Measurements from ENCODE around the gene EVA1C. TPM values are rescaled to one million over a fixed set of nuclear protein-coding genes. Genes with fewer than 3 reads are reported as not detected.

Gene EVA1C
- total RNA-seq, 1 experiment from 2014 or later: 29.3 TPM

GRCh38 chr21:32418146-32418545, 5.6 kb downstream of the EVA1C start:
- no peak overlapping the region for H3K4me2 ChIP-seq (ENCODE audit: low read length)
- BruUV-seq (replicated peaks): no TSS peak
- H3K4me3 ChIP-seq (replicated peaks in 1 of 2; ENCODE audit: low read depth in 1 of 2, low read length in 2 of 2): no peak overlapping the region

More at GRCh38 chr21:32418146-32418545, 5.6 kb downstream of the EVA1C start:
- Histone ChIP-seq H3K27me3 (ENCODE audit: insufficient read depth, low read length) (no peaks in the 10 kb centered on the region), H3K9me3 (ENCODE audit: control insufficient read depth in 1 of 2, insufficient read depth in 1 of 2, low read depth in 1 of 2, low read length in 2 of 2) (no peaks in the 10 kb centered on the region), H2AFZ (ENCODE audit: low read depth, low read length, poor library complexity, severe bottlenecking) (no peak overlapping the region), H4K20me1 (ENCODE audit: insufficient read depth) (no peaks in the 10 kb centered on the region), H3K4me1 (ENCODE audit: control insufficient read depth in 1 of 2, insufficient read depth in 2 of 2, low read length in 2 of 2) (peaks cover 26 to 34% of the 10 kb centered on the region in 2 experiments; a peak in 3 of 4 replicates), H3K79me2 (ENCODE audit: insufficient read depth, low read length) (peaks cover 98% of the 10 kb centered on the region), H3K36me3 (ENCODE audit: control insufficient read depth in 1 of 2, insufficient read depth in 2 of 2, low read length in 2 of 2) (peaks cover 0 to 4% of the 10 kb centered on the region in 2 experiments; a peak in 1 of 4 replicates), H3K27ac (ENCODE audit: low read depth, low read length) (no peak overlapping the region), H3K9me2 (ENCODE audit: insufficient read depth) (no peaks in the 10 kb centered on the region), H3K9ac (ENCODE audit: low read length) (no peak overlapping the region)
- no peak for DNase-seq (ENCODE audit: low read depth, low spot score)
- intact Hi-C loops (cut with micrococcal nuclease): no loop called here
- ATAC-seq: no peak
- ChIA-PET CTCF (no interaction called here), POLR2A (no interaction called here), RAD21 (ENCODE audit: low non-redundant PET in 1 of 2, low total read pairs in 2 of 2, uncharacterized antibody in 2 of 2, unreplicated experiment in 2 of 2) (no interaction called here)
- TF ChIP-seq ATF3 (IDR thresholded peaks at IDR 0.05) (no peak), POLR2AphosphoS5 (IDR thresholded peaks at IDR 0.05; ENCODE audit: low read depth, low read length) (no peak), RAD21 (IDR thresholded peaks at IDR 0.05; ENCODE audit: low read depth) (no peak), EGR1 (IDR thresholded peaks at IDR 0.05; ENCODE audit: low read depth) (no peak), CTCF (IDR thresholded peaks at IDR 0.05 in 2 of 3, conservative IDR thresholded peaks at IDR 0.05 in 1 of 3; ENCODE audit: borderline replicate concordance in 1 of 3, insufficient read depth in 1 of 3, low read depth in 2 of 3, low read length in 2 of 3) (no peak), JUND (IDR thresholded peaks at IDR 0.05) (no peak), REST (IDR thresholded peaks at IDR 0.05; ENCODE audit: low read depth) (no peak), ELF1 (IDR thresholded peaks at IDR 0.05; ENCODE audit: borderline replicate concordance, low read depth) (no peak), MAX (IDR thresholded peaks at IDR 0.05) (no peak), FOSL1 (IDR thresholded peaks at IDR 0.05; ENCODE audit: low read depth) (no peak), SP1 (IDR thresholded peaks at IDR 0.05; ENCODE audit: low read depth) (no peak), ZBTB33 (IDR thresholded peaks at IDR 0.05; ENCODE audit: extremely low read depth, insufficient replicate concordance, low read length) (no peak), EZH2 (IDR thresholded peaks at IDR 0.05) (no peak), SIN3A (IDR thresholded peaks at IDR 0.05; ENCODE audit: low read depth) (no peak), CEBPB (IDR thresholded peaks at IDR 0.05; ENCODE audit: low read depth) (no peak)

Data from HCT116 (cell line).